Liver (tissue), 3 donors: Measurements from ENCODE around the gene PHETA1.

Source experiments
- EGR1 ChIP-seq, 2 donors: IDR thresholded peaks; 2 replicates each; pipeline ENCODE4 v1.6.1; 2016 to 2018; ENCODE audit warnings: antibody characterized with exemption in 2 of 2, low read depth in 2 of 2
- FOXA1 ChIP-seq: IDR thresholded peaks from 2 replicates; pipeline ENCODE4 v1.6.1; 2016; ENCODE audit warnings: antibody characterized with exemption
- GABPA ChIP-seq, 2 donors: IDR thresholded peaks in 1 of 2; conservative IDR thresholded peaks in 1 of 2; 2 replicates each; pipeline ENCODE4 v1.6.1; 2016; ENCODE audit warnings: antibody characterized with exemption in 2 of 2, mild to moderate bottlenecking in 1 of 2, moderate library complexity in 1 of 2
- JUND ChIP-seq, 2 donors: IDR thresholded peaks; 2 replicates each; pipeline ENCODE4 v1.6.1; 2016; ENCODE audit warnings: antibody characterized with exemption in 2 of 2
- RAD21 ChIP-seq, 2 donors: IDR thresholded peaks; 2 replicates each; pipeline ENCODE4 v1.6.1; 2016; ENCODE audit warnings: antibody characterized with exemption in 2 of 2, mild to moderate bottlenecking in 2 of 2
- TAF1 ChIP-seq: conservative IDR thresholded peaks from 2 replicates; pipeline ENCODE4 v1.6.1; 2016; ENCODE audit warnings: antibody characterized with exemption, mild to moderate bottlenecking
- YY1 ChIP-seq: IDR thresholded peaks from 2 replicates; pipeline ENCODE4 v1.6.1; 2016; ENCODE audit warnings: antibody characterized with exemption, mild to moderate bottlenecking
- TF ChIP-seq, protein P1 (sequence below): fragments of 150-350 bp; IDR thresholded peaks from 2 replicates; pipeline ENCODE4 v1.5.1; 2017; ENCODE audit warnings: improper control_type of control experiment, low read depth, low read length; ENCODE audit not compliant: missing input control
- TF ChIP-seq, protein P2 (sequence below): IDR thresholded peaks from 2 replicates; pipeline ENCODE4 v1.6.1; 2016; ENCODE audit warnings: antibody characterized with exemption
- TF ChIP-seq, protein P3 (sequence below): IDR thresholded peaks from 2 replicates; pipeline ENCODE4 v1.6.1; 2016; ENCODE audit warnings: antibody characterized with exemption, mild to moderate bottlenecking
- TF ChIP-seq, protein P4 (sequence below): IDR thresholded peaks from 2 replicates; pipeline ENCODE4 v1.6.1; 2016; ENCODE audit warnings: antibody characterized with exemption
- donor health status: healthy.
- donor health status: healthy.

DNA sequence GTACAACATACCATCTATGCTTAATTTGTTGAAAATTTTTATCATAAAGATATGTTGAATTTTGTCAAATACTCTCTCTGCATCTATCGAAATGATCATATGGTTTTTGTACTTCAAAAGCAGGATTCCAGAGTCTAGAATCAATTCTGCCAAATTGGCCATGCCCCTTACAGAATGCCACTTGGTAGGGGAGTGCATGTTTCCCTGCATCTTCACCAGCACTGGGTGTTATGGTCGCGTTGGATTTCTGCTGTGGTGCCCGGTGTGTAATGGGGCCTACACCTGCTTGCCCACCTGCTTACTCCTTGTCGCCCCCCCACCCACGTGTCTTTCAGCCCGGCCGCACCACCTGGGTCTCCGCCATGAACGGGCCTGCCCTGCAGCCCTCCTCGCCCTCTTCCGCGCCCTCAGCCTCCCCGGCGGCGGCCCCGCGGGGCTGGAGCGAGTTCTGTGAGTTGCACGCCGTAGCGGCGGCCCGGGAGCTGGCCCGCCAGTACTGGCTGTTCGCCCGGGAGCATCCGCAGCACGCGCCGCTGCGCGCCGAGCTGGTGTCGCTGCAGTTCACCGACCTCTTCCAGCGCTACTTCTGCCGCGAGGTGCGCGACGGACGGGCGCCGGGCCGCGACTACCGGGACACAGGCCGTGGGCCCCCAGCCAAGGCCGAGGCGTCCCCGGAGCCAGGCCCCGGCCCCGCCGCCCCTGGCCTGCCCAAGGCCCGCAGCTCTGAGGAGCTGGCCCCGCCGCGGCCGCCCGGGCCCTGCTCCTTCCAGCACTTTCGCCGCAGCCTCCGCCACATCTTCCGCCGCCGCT is 49.1 kb upstream of the PHETA1 start:
- TF ChIP-seq, protein P1, sequence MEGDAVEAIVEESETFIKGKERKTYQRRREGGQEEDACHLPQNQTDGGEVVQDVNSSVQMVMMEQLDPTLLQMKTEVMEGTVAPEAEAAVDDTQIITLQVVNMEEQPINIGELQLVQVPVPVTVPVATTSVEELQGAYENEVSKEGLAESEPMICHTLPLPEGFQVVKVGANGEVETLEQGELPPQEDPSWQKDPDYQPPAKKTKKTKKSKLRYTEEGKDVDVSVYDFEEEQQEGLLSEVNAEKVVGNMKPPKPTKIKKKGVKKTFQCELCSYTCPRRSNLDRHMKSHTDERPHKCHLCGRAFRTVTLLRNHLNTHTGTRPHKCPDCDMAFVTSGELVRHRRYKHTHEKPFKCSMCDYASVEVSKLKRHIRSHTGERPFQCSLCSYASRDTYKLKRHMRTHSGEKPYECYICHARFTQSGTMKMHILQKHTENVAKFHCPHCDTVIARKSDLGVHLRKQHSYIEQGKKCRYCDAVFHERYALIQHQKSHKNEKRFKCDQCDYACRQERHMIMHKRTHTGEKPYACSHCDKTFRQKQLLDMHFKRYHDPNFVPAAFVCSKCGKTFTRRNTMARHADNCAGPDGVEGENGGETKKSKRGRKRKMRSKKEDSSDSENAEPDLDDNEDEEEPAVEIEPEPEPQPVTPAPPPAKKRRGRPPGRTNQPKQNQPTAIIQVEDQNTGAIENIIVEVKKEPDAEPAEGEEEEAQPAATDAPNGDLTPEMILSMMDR = no peak
- TF ChIP-seq, protein P2, sequence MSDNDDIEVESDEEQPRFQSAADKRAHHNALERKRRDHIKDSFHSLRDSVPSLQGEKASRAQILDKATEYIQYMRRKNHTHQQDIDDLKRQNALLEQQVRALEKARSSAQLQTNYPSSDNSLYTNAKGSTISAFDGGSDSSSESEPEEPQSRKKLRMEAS = no peak
- TF ChIP-seq EGR1 (IDR thresholded peaks at IDR 0.05; ENCODE audit: low read depth in 2 of 2) (no peak), TAF1 (no peak), GABPA (IDR thresholded peaks at IDR 0.05 in 1 of 2, conservative IDR thresholded peaks at IDR 0.05 in 1 of 2) (no peak), JUND (IDR thresholded peaks at IDR 0.05) (no peak), FOXA1 (no peak), RAD21 (IDR thresholded peaks at IDR 0.05) (no peak), YY1 (no peak)
- TF ChIP-seq, protein P3, sequence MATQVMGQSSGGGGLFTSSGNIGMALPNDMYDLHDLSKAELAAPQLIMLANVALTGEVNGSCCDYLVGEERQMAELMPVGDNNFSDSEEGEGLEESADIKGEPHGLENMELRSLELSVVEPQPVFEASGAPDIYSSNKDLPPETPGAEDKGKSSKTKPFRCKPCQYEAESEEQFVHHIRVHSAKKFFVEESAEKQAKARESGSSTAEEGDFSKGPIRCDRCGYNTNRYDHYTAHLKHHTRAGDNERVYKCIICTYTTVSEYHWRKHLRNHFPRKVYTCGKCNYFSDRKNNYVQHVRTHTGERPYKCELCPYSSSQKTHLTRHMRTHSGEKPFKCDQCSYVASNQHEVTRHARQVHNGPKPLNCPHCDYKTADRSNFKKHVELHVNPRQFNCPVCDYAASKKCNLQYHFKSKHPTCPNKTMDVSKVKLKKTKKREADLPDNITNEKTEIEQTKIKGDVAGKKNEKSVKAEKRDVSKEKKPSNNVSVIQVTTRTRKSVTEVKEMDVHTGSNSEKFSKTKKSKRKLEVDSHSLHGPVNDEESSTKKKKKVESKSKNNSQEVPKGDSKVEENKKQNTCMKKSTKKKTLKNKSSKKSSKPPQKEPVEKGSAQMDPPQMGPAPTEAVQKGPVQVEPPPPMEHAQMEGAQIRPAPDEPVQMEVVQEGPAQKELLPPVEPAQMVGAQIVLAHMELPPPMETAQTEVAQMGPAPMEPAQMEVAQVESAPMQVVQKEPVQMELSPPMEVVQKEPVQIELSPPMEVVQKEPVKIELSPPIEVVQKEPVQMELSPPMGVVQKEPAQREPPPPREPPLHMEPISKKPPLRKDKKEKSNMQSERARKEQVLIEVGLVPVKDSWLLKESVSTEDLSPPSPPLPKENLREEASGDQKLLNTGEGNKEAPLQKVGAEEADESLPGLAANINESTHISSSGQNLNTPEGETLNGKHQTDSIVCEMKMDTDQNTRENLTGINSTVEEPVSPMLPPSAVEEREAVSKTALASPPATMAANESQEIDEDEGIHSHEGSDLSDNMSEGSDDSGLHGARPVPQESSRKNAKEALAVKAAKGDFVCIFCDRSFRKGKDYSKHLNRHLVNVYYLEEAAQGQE = no peak
- TF ChIP-seq, protein P4, sequence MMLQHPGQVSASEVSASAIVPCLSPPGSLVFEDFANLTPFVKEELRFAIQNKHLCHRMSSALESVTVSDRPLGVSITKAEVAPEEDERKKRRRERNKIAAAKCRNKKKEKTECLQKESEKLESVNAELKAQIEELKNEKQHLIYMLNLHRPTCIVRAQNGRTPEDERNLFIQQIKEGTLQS = no peak
